ENCODE data around the gene ADAMTS3.

The ADAMTS3 gene

GRCh38 chr4:72408568-72408967 is 160.5 kb downstream of the ADAMTS3 start:
- no peak for DNase-seq (ENCODE audit: low spot score)

GRCh38 chr4:72405417-72405816 is 163.6 kb downstream of the ADAMTS3 start:
- DNase-seq (ENCODE audit: low spot score) = no peak

- DNase-seq (ENCODE audit: low spot score) = no peak
Observed at GRCh38 chr4:72397314-72397713, 171.7 kb downstream of the ADAMTS3 start.

GRCh38 chr4:72394012-72394663 is 174.9 kb downstream of the ADAMTS3 start:
- no peak for DNase-seq (ENCODE audit: low spot score)

DNA sequence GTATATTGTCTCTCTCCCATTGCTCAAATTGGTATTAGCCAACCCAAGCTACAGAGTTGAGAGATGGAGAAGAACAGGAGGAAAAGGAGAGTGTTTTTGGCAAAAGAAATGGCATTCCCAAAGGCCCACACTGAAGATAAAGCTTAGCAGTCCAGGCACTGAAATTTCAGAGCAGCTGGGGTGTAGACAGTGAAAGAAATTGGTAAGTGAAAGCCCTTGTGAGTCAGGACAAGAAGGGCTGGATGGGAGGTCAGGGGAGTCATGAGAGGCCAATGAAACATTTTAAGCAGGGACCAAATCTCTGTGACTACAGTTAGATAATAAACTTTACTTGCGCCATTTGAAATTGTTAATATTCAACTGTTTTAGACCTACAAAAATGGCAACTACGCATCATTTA is 177.7 kb downstream of the ADAMTS3 start:
- DNase-seq (ENCODE audit: low spot score) = no peak

- DNase-seq (ENCODE audit: low spot score) = no peak
Observed at GRCh38 chr4:72390409-72390808, 178.6 kb downstream of the ADAMTS3 start.

GRCh38 chr4:72388521-72388920 is 180.5 kb downstream of the ADAMTS3 start:
- DNase-seq (ENCODE audit: low spot score) = no peak

GRCh38 chr4:72387959-72388358 is 181.1 kb downstream of the ADAMTS3 start:
- DNase-seq (ENCODE audit: low spot score) = no peak

DNA sequence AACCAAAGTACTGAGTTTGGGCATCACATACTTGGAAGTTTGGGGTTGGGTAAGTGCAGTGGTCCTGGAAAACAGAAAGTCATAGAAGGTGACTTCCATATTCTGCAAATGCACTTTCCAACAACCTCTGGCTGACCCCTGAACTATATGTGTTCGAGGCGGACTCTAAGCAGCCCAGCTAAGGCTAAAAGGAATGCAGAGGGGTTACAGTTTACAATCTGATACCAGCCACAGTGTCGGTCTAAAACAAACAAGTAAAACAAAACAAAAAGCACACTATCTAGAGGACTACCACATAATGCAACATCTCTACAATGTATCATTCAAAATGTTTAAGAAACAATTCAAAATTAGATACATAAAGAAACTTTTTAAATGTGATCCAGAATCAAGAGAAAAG is 185.6 kb downstream of the ADAMTS3 start:
- DNase-seq (ENCODE audit: low spot score) = no peak

- DNase-seq (ENCODE audit: low spot score) = no peak
Observed at GRCh38 chr4:72378901-72379300, 190.1 kb downstream of the ADAMTS3 start.

GRCh38 chr4:72377491-72378194 is 191.4 kb downstream of the ADAMTS3 start:
- no peak for DNase-seq (ENCODE audit: low spot score)

DNA sequence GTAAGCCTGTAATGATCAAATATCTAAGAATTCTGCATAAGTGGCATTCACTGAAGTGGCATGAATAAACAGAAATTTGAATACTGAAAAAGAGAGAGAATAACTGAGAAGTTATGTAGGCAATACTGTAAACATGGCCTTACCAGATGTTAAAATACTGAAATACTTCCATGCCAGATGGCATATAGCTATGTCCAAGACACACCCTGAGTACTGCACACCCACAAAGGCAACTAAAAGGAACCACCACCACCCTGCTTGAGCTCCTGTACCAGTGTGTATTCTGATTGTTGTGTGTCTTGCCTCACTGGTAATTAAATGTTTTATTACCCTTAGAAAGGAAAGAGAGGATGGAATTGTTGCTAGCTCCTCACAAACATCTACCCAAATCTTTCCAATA is 192.1 kb downstream of the ADAMTS3 start:
- DNase-seq (ENCODE audit: low spot score) = no peak

- no peak for DNase-seq (ENCODE audit: low spot score)
Observed at GRCh38 chr4:72375073-72375736, 193.8 kb downstream of the ADAMTS3 start.

DNA sequence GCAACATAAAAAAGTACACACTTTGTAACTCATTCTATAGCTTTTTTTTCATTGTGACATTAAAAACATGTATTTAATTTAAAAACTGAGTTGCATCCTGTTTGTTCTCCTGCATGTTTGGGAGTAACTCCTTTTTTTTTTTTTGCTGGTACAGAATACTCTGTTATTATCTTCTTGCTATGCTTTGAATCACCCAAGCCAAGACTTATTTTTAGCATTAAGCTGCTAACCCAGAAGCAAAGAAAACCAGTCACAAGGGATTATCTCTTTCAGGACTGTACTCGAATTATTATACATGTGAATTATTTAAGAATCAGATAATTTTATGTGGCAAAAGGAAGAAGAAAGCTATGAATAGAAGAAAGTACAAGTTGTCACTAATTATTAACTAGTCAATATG is 194.9 kb downstream of the ADAMTS3 start:
- no peak for DNase-seq (ENCODE audit: low spot score)

DNA sequence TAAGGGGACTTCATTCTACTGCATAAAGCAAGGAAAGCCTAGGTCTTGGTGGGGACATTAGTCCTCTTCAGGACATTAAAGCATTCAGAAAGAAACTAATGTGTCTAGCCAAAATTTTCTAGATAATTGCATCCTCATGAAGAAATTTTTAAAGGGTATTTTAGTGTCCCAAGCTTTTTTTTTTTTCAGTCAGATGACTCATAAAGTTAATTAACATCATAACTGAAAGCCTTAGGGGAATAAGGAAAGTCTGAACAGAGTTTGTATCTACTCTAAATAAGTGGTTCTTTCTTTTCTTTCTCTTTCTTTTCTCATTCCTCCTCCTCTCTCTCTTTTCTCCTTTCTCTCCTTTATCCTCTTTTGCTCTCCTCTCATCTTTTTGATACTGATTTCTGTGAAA is 202.4 kb downstream of the ADAMTS3 start:
- DNase-seq (ENCODE audit: low spot score) = no peak

DNA sequence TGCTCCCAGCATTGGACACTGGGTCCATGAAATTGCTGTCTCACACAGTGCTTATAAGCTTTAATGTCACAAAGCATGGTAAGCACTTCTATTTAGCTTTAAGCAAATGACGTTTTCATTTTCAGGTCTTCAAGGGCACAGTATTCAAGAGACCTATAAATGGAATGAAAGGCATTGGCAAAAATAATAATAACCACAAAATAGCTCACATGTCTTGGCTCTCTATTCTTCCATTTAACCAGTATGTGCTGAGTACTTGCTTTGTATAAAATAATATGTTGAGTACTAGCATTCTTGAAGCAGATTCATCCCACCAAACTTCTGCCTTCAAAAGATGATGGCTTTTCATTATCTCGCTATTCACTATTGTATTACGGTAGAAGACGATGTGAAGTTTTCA is 203.0 kb downstream of the ADAMTS3 start:
- no peak for DNase-seq (ENCODE audit: low spot score)

DNA sequence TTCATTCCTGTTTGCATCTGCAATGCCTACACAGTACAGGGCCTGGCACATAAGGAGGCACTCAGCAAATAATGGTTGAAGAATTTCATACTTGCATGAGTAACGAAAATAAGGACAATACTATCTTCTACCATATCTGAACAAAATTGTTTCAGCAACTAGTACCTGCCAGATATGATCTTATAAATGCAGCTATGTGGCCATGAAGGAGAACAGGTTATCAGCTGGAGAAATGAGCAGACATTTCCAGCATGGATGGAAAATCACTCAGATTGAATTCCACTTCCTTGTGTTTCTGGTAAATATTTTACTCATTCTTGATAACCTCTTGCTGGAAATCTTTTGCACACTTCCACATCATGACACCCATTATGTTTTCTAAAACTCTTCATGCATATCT is 204.0 kb downstream of the ADAMTS3 start:
- no peak for DNase-seq (ENCODE audit: low spot score)

- DNase-seq (ENCODE audit: low spot score) = no peak
Observed at GRCh38 chr4:72360075-72360474, 208.9 kb downstream of the ADAMTS3 start.

- DNase-seq (ENCODE audit: low spot score) = no peak
Observed at GRCh38 chr4:72358483-72358882, 210.5 kb downstream of the ADAMTS3 start.

GRCh38 chr4:72357908-72358307 is 211.1 kb downstream of the ADAMTS3 start:
- no peak for DNase-seq (ENCODE audit: low spot score)

DNA sequence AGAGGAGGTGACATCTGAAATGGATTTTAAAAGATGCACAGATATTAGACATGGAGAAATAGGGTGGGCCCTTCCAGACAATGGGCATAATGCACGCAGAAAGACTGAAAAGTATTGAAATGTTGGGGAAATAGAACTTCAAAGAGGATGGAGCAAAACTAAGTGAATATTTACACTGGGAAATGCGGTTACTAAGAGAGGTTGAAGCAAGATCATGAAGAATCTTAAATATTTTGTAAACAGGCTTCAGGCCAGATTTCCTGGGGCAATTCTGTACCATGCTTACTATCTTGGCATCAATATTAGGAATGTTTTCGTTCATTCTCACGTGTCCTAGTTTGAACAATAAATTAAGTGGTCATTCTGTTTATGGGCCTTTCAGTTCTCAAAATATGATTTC is 216.3 kb downstream of the ADAMTS3 start:
- DNase-seq (ENCODE audit: low spot score) = no peak

DNA sequence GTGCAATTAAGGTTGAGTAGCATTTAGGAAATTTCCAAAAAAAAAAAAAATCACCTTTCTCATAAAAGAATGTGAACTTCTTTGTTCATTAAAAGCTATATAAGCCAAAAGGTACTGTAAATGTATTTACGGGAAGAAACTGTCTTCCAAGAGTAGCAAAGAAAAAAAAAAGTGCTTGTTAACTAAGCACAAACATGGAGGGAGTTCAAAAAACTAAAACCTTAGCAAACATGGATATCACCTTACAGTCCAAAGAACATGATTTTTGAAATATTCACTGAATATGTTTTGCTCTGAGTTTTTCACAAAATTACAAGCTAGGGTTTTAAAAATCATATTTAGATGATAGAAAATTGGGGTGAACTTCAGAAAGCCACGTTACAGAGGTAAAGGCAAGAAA is 217.5 kb downstream of the ADAMTS3 start:
- no peak for DNase-seq (ENCODE audit: low spot score)

GRCh38 chr4:72348701-72349100 is 220.3 kb downstream of the ADAMTS3 start:
- no peak for DNase-seq (ENCODE audit: low spot score)
